B cell (primary cell): Measurements from ENCODE around the gene KIAA1328. TPM values are rescaled to one million over a fixed set of nuclear protein-coding genes. Genes with fewer than 3 reads are reported as not detected.
A peak's percentile ranks its signal among the peaks of the same experiment; 100 is the strongest.

Experiments
- ATAC-seq: fragments of 200-7000 bp; cut with Tn5 transposase; one replicate; pipeline ENCODE4 v1.10.0; 2021; ENCODE audit warnings: low read depth, mild to moderate bottlenecking, moderate number of reproducible peaks, moderate library complexity
- CTCF ChIA-PET: fragments of 350-600 bp; sonication (Branson Sonifier 250); formaldehyde crosslinking; loops from one replicate; lab custom pipeline; 2021; ENCODE audit warnings: antibody characterized with exemption, inconsistent platforms; lab: Charles Lee
- POLR2A ChIA-PET: fragments of 350-600 bp; sonication (Branson Sonifier 250); formaldehyde crosslinking; loops from one replicate; lab custom pipeline; 2021; ENCODE audit warnings: antibody characterized with exemption; lab: Charles Lee
- DNase-seq: peaks from one replicate; pipeline ENCODE4 v3.0.0; 2013
- H2AFZ ChIP-seq: 2 replicates; pipeline ENCODE4 v1.6.1; 2012; ENCODE audit warnings: mild to moderate bottlenecking, low read depth, low read length; ENCODE audit not compliant: insufficient read depth, poor library complexity, severe bottlenecking
- H3K27ac ChIP-seq, 2 donors: 1 replicate in 1 of 2; 2 replicates in 1 of 2; pipeline ENCODE4 v1.5.1; 2012 to 2013; ENCODE audit warnings: low read length in 2 of 2, mild to moderate bottlenecking in 2 of 2, moderate library complexity in 1 of 2
- H3K27me3 ChIP-seq, 4 experiments: fragments of 200-600 bp in 1 of 4; sonication (generic) in 1 of 4; replicated peaks in 1 of 4; 1 replicate in 2 of 4; 2 replicates in 2 of 4; pipeline versions ENCODE4 v1.6.1 to v1.7.0; 2013 to 2016; ENCODE audit warnings: low read length in 3 of 4, mild to moderate bottlenecking in 2 of 4, mixed read lengths in 1 of 4, moderate library complexity in 1 of 4; ENCODE audit not compliant: insufficient read depth in 4 of 4, control insufficient read depth in 3 of 4; ENCODE audit errors: control extremely low read depth in 1 of 4
- H3K36me3 ChIP-seq, 2 experiments: replicated peaks in 1 of 2; 1 replicate in 1 of 2; 2 replicates in 1 of 2; pipeline versions ENCODE4 v1.6.1 to v1.7.1; 2013; ENCODE audit warnings: low read length in 1 of 2; ENCODE audit not compliant: insufficient read depth in 2 of 2, control insufficient read depth in 1 of 2; ENCODE audit errors: control extremely low read depth in 1 of 2, extremely low read depth in 1 of 2
- H3K4me1 ChIP-seq, 2 donors: fragments of 200-600 bp in 1 of 2; sonication (generic) in 1 of 2; 1 replicate in 1 of 2; 2 replicates in 1 of 2; pipeline versions ENCODE4 v1.5.1 to v1.6.1; 2013 to 2017; ENCODE audit warnings: low read length in 2 of 2; ENCODE audit not compliant: control insufficient read depth in 2 of 2, insufficient read depth in 2 of 2
- H3K4me2 ChIP-seq: replicated peaks from 2 replicates; pipeline ENCODE3; 2012; ENCODE audit warnings: mild to moderate bottlenecking, low read depth, low read length; ENCODE audit not compliant: poor library complexity, severe bottlenecking
- H3K4me3 ChIP-seq, 5 experiments: fragments of 200-600 bp in 1 of 5; sonication (generic) in 1 of 5; 1 replicate in 3 of 5; 2 replicates in 2 of 5; pipeline versions ENCODE4 v1.5.1 to v1.7.0; 2011 to 2016; ENCODE audit warnings: low read length in 4 of 5, mild to moderate bottlenecking in 4 of 5, low read depth in 2 of 5, control low read depth in 1 of 5, moderate library complexity in 1 of 5; ENCODE audit not compliant: insufficient read depth in 1 of 5; ENCODE audit errors: control extremely low read depth in 1 of 5, extremely low read depth in 1 of 5
- H3K79me2 ChIP-seq: fragments of 200-600 bp; sonication (generic); one replicate; pipeline ENCODE4 v1.6.0; 2016; ENCODE audit warnings: low read length; ENCODE audit not compliant: control insufficient read depth, insufficient read depth
- H3K9ac ChIP-seq: fragments of 200-600 bp; sonication (generic); 2 replicates; pipeline ENCODE4 v1.6.1; 2017; ENCODE audit warnings: mild to moderate bottlenecking, low read length, moderate library complexity
- H3K9me3 ChIP-seq, 3 donors: one replicate each; pipeline versions ENCODE4 v1.6.1 to v1.7.1; 2013; ENCODE audit warnings: low read length in 2 of 3; ENCODE audit not compliant: control insufficient read depth in 2 of 3, insufficient read depth in 1 of 3; ENCODE audit errors: control extremely low read depth in 1 of 3
- H4K20me1 ChIP-seq: 2 replicates; pipeline ENCODE4 v1.6.0; 2012; ENCODE audit warnings: mild to moderate bottlenecking, low read length; ENCODE audit not compliant: insufficient read depth, control insufficient read depth, poor library complexity, severe bottlenecking
- H3K27ac Mint-ChIP-seq: one replicate; pipeline ENCODE4 v1.8.0; 2021; ENCODE audit warnings: mixed read lengths
- H3K27me3 Mint-ChIP-seq: one replicate; pipeline ENCODE4 v1.8.0; 2021; ENCODE audit warnings: mixed read lengths
- H3K4me1 Mint-ChIP-seq: one replicate; pipeline ENCODE4 v1.8.0; 2021; ENCODE audit warnings: mixed read lengths
- H3K4me3 Mint-ChIP-seq: one replicate; pipeline ENCODE4 v1.8.0; 2021; ENCODE audit warnings: mixed read lengths
- H3K9me3 Mint-ChIP-seq: one replicate; pipeline ENCODE4 v1.8.0; 2022; ENCODE audit warnings: mixed read lengths; ENCODE audit not compliant: insufficient read depth
- CTCF ChIP-seq: fragments of 200-600 bp; IDR thresholded peaks from one replicate; pipeline ENCODE4 v1.8.0; 2022; ENCODE audit warnings: antibody characterized with exemption, mild to moderate bottlenecking
- EZH2 ChIP-seq: IDR thresholded peaks from 2 replicates; pipeline ENCODE4 v1.6.1; 2012; ENCODE audit warnings: borderline replicate concordance, low read depth, mild to moderate bottlenecking, moderate library complexity, low read length; ENCODE audit not compliant: insufficient read depth, poor library complexity, severe bottlenecking
- WGBS: methylation state at CpG from one replicate; pipeline ENCODE4 v1.1.5; 2013; ENCODE audit warnings: missing lambda C conversion rate; ENCODE audit not compliant: insufficient coverage; 5-methylcytosine and 5-hydroxymethylcytosine counted together
- intact Hi-C: fragments of 100-400 bp; cut with micrococcal nuclease; formaldehyde crosslinking; loops from one replicate; pipeline ENCODE4 v1.10.0; 2022
- polyA plus RNA-seq: library from polyadenylated mRNA; depleted of rRNA; stranded (reverse); fragments of >200 nt; gene quantifications from 2 replicates; pipeline ENCODE4 v1.2.3, GENCODE V29; 2012
- total RNA-seq, 2 donors: library from RNA; stranded (reverse); fragments of 120-200 nt in 1 of 2; gene quantifications; 1 replicate in 1 of 2; 2 replicates in 1 of 2; pipeline versions ENCODE4 v1.2.3 to v1.2.4, GENCODE V29; 2013 to 2022

The KIAA1328 gene
- total and polyA plus RNA-seq, 2 donors (not counting 1 experiment from before 2014, with no cell fraction given), result 9.1 to 22.1 TPM

GRCh38 chr18:36942264-36942663 lies 113.3 kb downstream of the KIAA1328 start:
- no peaks in the 10 kb centered on the region for H3K4me1 ChIP-seq
- peaks cover 12% of the 10 kb centered on the region for H3K9me3 Mint-ChIP-seq
- no peaks in the 10 kb centered on the region for H3K27me3 ChIP-seq
- H3K9me3 ChIP-seq, result peaks cover 4 to 5% (median 5%) of the 10 kb centered on the region in 3 donors
- no peak overlapping the region for H3K9ac ChIP-seq
- no CpG with 5 or more reads among the region's 6 CpGs for WGBS
- no peak overlapping the region for H3K27ac Mint-ChIP-seq
- no peaks in the 10 kb centered on the region for H3K79me2 ChIP-seq
- H3K36me3 ChIP-seq, result no peaks in the 10 kb centered on the region
- H3K4me2 ChIP-seq, result no peak overlapping the region
- ChIA-PET POLR2A (no interaction called here), CTCF (no interaction called here)
- no peaks in the 10 kb centered on the region for H3K27me3 Mint-ChIP-seq
- no peak overlapping the region for H3K27ac ChIP-seq
- H3K4me3 Mint-ChIP-seq, result no peak overlapping the region
- no peak overlapping the region for H2AFZ ChIP-seq
- DNase-seq (peak; percentile 8), ATAC-seq (no peak)
- intact Hi-C loops, result no loop called here
- no peaks in the 10 kb centered on the region for H4K20me1 ChIP-seq
- TF ChIP-seq CTCF (peak; percentile 43), EZH2 (no peak)
- no peaks in the 10 kb centered on the region for H3K4me1 Mint-ChIP-seq
- H3K4me3 ChIP-seq, result no peak overlapping the region

GRCh38 chr18:36947820-36948348 lies 119.0 kb downstream of the KIAA1328 start:
- no peak overlapping the region for H3K27ac ChIP-seq
- no peaks in the 10 kb centered on the region for H3K36me3 ChIP-seq
- DNase-seq (no peak), ATAC-seq (no peak)
- no peak overlapping the region for H3K27ac Mint-ChIP-seq
- ChIA-PET POLR2A (no interaction called here), CTCF (no interaction called here)
- H3K27me3 Mint-ChIP-seq, result no peaks in the 10 kb centered on the region
- intact Hi-C loops, result no loop called here
- no peak for TF ChIP-seq CTCF
- TF ChIP-seq EZH2, result no peak
- no peaks in the 10 kb centered on the region for H4K20me1 ChIP-seq
- H3K4me2 ChIP-seq, result no peak overlapping the region
- no peak overlapping the region for H3K9ac ChIP-seq
- H3K4me3 Mint-ChIP-seq, result no peak overlapping the region
- no peaks in the 10 kb centered on the region for H3K4me1 Mint-ChIP-seq
- H3K27me3 ChIP-seq, result no peaks in the 10 kb centered on the region
- H3K9me3 Mint-ChIP-seq, result no peaks in the 10 kb centered on the region
- no peak overlapping the region for H3K4me3 ChIP-seq
- H3K79me2 ChIP-seq, result no peaks in the 10 kb centered on the region
- no peaks in the 10 kb centered on the region for H3K9me3 ChIP-seq
- no peaks in the 10 kb centered on the region for H3K4me1 ChIP-seq
- H2AFZ ChIP-seq, result no peak overlapping the region
- 100% methylated on average over 1 of the region's 6 CpGs for WGBS
